Measurements from ENCODE around the gene EXOC2.
A peak's percentile ranks its signal among the peaks of the same experiment; 100 is the strongest.

The EXOC2 gene

DNA sequence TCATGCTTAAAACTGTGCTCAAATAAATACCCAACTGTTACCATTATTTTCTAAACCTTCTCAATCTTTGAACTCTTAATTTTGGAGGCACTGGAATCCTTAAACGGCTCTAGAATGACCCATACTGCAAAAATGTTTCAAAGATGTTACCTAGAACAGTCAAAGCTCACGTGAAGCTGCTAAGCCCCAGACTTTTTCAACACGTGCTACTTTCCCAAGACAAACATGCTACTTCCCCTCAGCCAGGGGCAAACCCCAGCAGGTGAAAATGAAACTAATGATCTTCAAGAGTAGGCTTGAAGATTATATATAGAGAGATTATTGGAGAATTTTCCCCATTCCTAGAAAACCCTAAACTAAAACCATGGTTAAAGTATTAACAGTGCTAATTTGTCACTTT is 64.2 kb downstream of the EXOC2 start:
- H3K4me3 ChIP-seq (ENCODE audit: low read length), result no peak overlapping the region
- no peak for DNase-seq (ENCODE audit: low read depth)
- TF ChIP-seq, protein P1, sequence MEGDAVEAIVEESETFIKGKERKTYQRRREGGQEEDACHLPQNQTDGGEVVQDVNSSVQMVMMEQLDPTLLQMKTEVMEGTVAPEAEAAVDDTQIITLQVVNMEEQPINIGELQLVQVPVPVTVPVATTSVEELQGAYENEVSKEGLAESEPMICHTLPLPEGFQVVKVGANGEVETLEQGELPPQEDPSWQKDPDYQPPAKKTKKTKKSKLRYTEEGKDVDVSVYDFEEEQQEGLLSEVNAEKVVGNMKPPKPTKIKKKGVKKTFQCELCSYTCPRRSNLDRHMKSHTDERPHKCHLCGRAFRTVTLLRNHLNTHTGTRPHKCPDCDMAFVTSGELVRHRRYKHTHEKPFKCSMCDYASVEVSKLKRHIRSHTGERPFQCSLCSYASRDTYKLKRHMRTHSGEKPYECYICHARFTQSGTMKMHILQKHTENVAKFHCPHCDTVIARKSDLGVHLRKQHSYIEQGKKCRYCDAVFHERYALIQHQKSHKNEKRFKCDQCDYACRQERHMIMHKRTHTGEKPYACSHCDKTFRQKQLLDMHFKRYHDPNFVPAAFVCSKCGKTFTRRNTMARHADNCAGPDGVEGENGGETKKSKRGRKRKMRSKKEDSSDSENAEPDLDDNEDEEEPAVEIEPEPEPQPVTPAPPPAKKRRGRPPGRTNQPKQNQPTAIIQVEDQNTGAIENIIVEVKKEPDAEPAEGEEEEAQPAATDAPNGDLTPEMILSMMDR (conservative IDR thresholded peaks at IDR 0.05; ENCODE audit: low read length), result no peak

DNA sequence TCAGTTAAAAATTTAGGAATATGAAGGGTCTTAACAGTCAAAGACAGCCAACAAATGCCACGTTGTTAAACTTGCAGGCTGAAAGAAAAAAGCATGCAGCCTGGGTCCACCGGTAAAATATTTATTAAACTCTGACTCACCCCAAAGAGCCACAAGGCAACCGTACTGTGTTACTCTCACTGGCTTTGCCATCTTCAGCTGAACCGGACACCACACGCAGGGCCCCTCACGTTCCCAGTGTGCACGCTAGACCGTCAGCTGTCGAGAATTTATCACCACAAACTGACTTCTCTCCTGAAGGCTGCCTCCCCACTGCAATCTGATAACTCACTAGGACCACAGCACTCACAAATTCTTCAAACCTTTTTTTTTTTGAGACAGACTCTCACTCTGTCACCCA is 66.7 kb downstream of the EXOC2 start:
- H3K4me3 ChIP-seq (ENCODE audit: low read length), result no peak overlapping the region
- TF ChIP-seq, protein P1 (conservative IDR thresholded peaks at IDR 0.05; ENCODE audit: low read length), result no peak
- DNase-seq (ENCODE audit: low read depth), result no peak

DNA sequence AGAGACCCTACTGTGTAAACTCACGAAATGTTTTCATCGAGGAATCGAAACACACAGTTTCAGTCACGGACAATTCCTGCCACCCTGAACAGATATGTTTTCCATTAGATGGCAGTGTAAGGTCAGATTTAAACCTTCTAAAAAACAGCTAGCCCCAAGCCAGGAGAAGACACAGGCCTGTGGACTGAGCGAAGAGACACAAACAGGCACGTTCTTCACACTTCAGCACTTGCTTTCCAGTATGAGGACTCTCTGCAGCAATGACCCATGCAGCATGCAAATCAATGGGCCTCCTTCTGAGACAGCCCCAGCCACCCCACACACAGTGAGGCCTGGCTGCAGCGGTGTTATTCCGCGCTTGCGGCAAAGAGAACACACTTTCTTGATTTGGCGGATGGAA is 68.0 kb downstream of the EXOC2 start:
- DNase-seq (ENCODE audit: low read depth), result peak; percentile 17

DNA sequence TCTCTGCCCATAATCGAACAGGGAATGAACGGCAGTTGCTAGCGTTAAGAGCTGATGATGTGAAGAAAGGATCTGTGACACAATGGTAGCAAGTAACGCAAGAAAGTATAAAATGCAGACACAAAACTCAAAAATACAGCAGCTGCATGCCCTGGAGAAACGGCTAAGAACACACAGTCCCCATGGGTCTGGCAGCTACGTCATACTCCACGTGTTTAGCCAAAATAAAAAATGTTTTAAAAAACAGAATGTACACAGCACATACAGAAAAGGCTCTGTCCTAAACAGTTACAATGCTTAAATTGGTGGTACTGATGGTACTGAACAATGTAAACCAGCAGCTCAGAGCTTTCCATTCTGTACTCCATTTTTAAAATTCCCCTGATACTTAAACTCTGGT is 70.5 kb downstream of the EXOC2 start:
- DNase-seq (ENCODE audit: low read depth), result no peak
- TF ChIP-seq, protein P1 (conservative IDR thresholded peaks at IDR 0.05; ENCODE audit: low read length), result no peak

More for the DNA sequence above, 68.0 kb downstream of the EXOC2 start:
- TF ChIP-seq, protein P1 (conservative IDR thresholded peaks at IDR 0.05; ENCODE audit: low read length), result peak; percentile 16; the same call in 1 of the 2 replicates
- no peak overlapping the region for H3K4me3 ChIP-seq (ENCODE audit: low read length)

GRCh38 chr6:621931-622330 is 71.0 kb downstream of the EXOC2 start:
- no peak overlapping the region for H3K4me3 ChIP-seq (ENCODE audit: low read length)
- TF ChIP-seq, protein P1 (conservative IDR thresholded peaks at IDR 0.05; ENCODE audit: low read length), result no peak
- no peak for DNase-seq (ENCODE audit: low read depth)

More for the DNA sequence above, 70.5 kb downstream of the EXOC2 start:
- H3K4me3 ChIP-seq (ENCODE audit: low read length), result no peak overlapping the region

GRCh38 chr6:620950-621349 is 72.0 kb downstream of the EXOC2 start:
- no peak overlapping the region for H3K4me3 ChIP-seq (ENCODE audit: low read length)
- no peak for DNase-seq (ENCODE audit: low read depth)
- TF ChIP-seq, protein P1 (conservative IDR thresholded peaks at IDR 0.05; ENCODE audit: low read length), result no peak

GRCh38 chr6:620166-620565 is 72.8 kb downstream of the EXOC2 start:
- TF ChIP-seq, protein P1 (conservative IDR thresholded peaks at IDR 0.05; ENCODE audit: low read length), result no peak
- no peak for DNase-seq (ENCODE audit: low read depth)
- H3K4me3 ChIP-seq (ENCODE audit: low read length), result no peak overlapping the region

Data from AG10803 (cell line).